GM12874 (cell line): Measurements from ENCODE around the gene KRTAP5-8.

ENCODE experiments used
- CTCF ChIP-seq: IDR thresholded peaks from 2 replicates; pipeline ENCODE4 v1.5.1; 2011; ENCODE audit warnings: low read depth, mild to moderate bottlenecking, control low read depth, low read length, moderate library complexity; ENCODE audit not compliant: insufficient read depth

The KRTAP5-8 gene

GRCh38 chr11:71530602-71531001, 7.2 kb upstream of the KRTAP5-8 start:
- no peak for TF ChIP-seq CTCF

GRCh38 chr11:71532036-71532610, 5.7 kb upstream of the KRTAP5-8 start:
- no peak for TF ChIP-seq CTCF

GRCh38 chr11:71535825-71536224, 2.0 kb upstream of the KRTAP5-8 start:
- TF ChIP-seq CTCF: no peak

- no peak for TF ChIP-seq CTCF
Observed at GRCh38 chr11:71537537-71537936, 288 bp upstream of the KRTAP5-8 start.

- no peak for TF ChIP-seq CTCF
Observed at GRCh38 chr11:71538666-71538990, 803 bp downstream of the KRTAP5-8 start.

- no peak for TF ChIP-seq CTCF
Observed at GRCh38 chr11:71539017-71539416, 1.2 kb downstream of the KRTAP5-8 start.

- no peak for TF ChIP-seq CTCF
Observed at GRCh38 chr11:71542382-71542781, 4.6 kb downstream of the KRTAP5-8 start.
